H9 (cell line): ENCODE measurements around the gene MED28. TPM values are rescaled to one million over a fixed set of nuclear protein-coding genes. Genes with fewer than 3 reads are reported as not detected.

ENCODE experiments used
- DNase-seq: peaks from one replicate; pipeline ENCODE4 v3.0.0-alpha.2; 2017
- H2AFZ ChIP-seq: one replicate; pipeline ENCODE4 v1.6.1; 2013; ENCODE audit warnings: mild to moderate bottlenecking, low read length, control low read depth, moderate library complexity
- H2AK5ac ChIP-seq: 2 replicates; pipeline ENCODE4 v1.6.1; 2013; ENCODE audit warnings: low read length, control low read depth, mixed read lengths; ENCODE audit not compliant: insufficient read length
- H2BK120ac ChIP-seq: one replicate; pipeline ENCODE4 v1.6.1; 2013; ENCODE audit warnings: low read depth, mild to moderate bottlenecking, low read length, control low read depth, inconsistent platforms; ENCODE audit not compliant: poor library complexity, severe bottlenecking
- H2BK12ac ChIP-seq: 2 replicates; pipeline ENCODE4 v1.6.1; 2013; ENCODE audit warnings: low read length, control low read depth, mixed read lengths, low read depth; ENCODE audit not compliant: insufficient read length
- H2BK15ac ChIP-seq: 2 replicates; pipeline ENCODE4 v1.6.1; 2013; ENCODE audit warnings: low read depth, low read length, control low read depth
- H2BK20ac ChIP-seq: one replicate; pipeline ENCODE4 v1.6.1; 2013; ENCODE audit warnings: low read depth, mild to moderate bottlenecking, low read length, control low read depth, inconsistent platforms; ENCODE audit not compliant: poor library complexity, severe bottlenecking
- H2BK5ac ChIP-seq: 2 replicates; pipeline ENCODE4 v1.6.1; 2013; ENCODE audit warnings: low read length, control low read depth, mixed read lengths; ENCODE audit not compliant: insufficient read length
- H3K14ac ChIP-seq: 2 replicates; pipeline ENCODE4 v1.6.1; 2013; ENCODE audit warnings: low read length, control low read depth; ENCODE audit not compliant: insufficient read depth
- H3K18ac ChIP-seq: 2 replicates; pipeline ENCODE4 v1.6.1; 2013; ENCODE audit warnings: low read depth, mild to moderate bottlenecking, mixed read lengths, low read length, control low read depth; ENCODE audit not compliant: insufficient read length
- H3K23ac ChIP-seq: 2 replicates; pipeline ENCODE4 v1.6.1; 2013; ENCODE audit warnings: low read length, control low read depth, mixed read lengths, low read depth; ENCODE audit not compliant: insufficient read length
- H3K23me2 ChIP-seq: 2 replicates; pipeline ENCODE4 v1.6.1; 2013; ENCODE audit warnings: low read depth, mild to moderate bottlenecking, mixed read lengths, low read length, control low read depth; ENCODE audit not compliant: insufficient read length, poor library complexity, severe bottlenecking
- H3K27ac ChIP-seq: 2 replicates; pipeline ENCODE4 v1.5.1; 2013; ENCODE audit warnings: low read length, control low read depth, mixed read lengths, low read depth; ENCODE audit not compliant: insufficient read length
- H3K27me3 ChIP-seq: 2 replicates; pipeline ENCODE4 v1.6.1; 2013; ENCODE audit warnings: low read length, control low read depth, inconsistent platforms; ENCODE audit not compliant: insufficient read depth
- H3K4ac ChIP-seq: 2 replicates; pipeline ENCODE4 v1.6.1; 2013; ENCODE audit warnings: low read depth, mild to moderate bottlenecking, control low read depth, inconsistent platforms, low read length, moderate library complexity
- H3K4me1 ChIP-seq: 2 replicates; pipeline ENCODE4 v1.6.1; 2013; ENCODE audit warnings: low read length, control low read depth, inconsistent platforms; ENCODE audit not compliant: insufficient read depth
- H3K4me2 ChIP-seq: 2 replicates; pipeline ENCODE4 v1.6.1; 2013; ENCODE audit warnings: low read length, control low read depth, mixed read lengths; ENCODE audit not compliant: insufficient read length, insufficient read depth
- H3K56ac ChIP-seq: 2 replicates; pipeline ENCODE4 v1.6.1; 2013; ENCODE audit warnings: low read depth, mild to moderate bottlenecking, mixed read lengths, low read length, control low read depth; ENCODE audit not compliant: insufficient read length
- H3K79me1 ChIP-seq: 2 replicates; pipeline ENCODE4 v1.6.1; 2013; ENCODE audit warnings: low read depth, mild to moderate bottlenecking, moderate library complexity, low read length, control low read depth, inconsistent platforms; ENCODE audit not compliant: insufficient read depth, poor library complexity, severe bottlenecking
- H3K79me2 ChIP-seq: 2 replicates; pipeline ENCODE4 v1.6.1; 2013; ENCODE audit warnings: low read length, control low read depth, inconsistent platforms; ENCODE audit not compliant: insufficient read depth
- H3K9ac ChIP-seq: 2 replicates; pipeline ENCODE4 v1.6.1; 2013; ENCODE audit warnings: low read length, control low read depth, mixed read lengths; ENCODE audit not compliant: insufficient read length; ENCODE audit errors: extremely low read depth
- H3K9me3 ChIP-seq: one replicate; pipeline ENCODE4 v1.6.1; 2013; ENCODE audit warnings: low read depth, low read length, inconsistent platforms; ENCODE audit not compliant: control insufficient read depth
- H3T11ph ChIP-seq: one replicate; pipeline ENCODE4 v1.6.1; 2013; ENCODE audit warnings: mild to moderate bottlenecking, low read length, control low read depth, inconsistent platforms
- H4K20me1 ChIP-seq: one replicate; pipeline ENCODE4 v1.6.1; 2013; ENCODE audit not compliant: control insufficient read depth, insufficient read length, insufficient read depth
- H4K5ac ChIP-seq: 2 replicates; pipeline ENCODE4 v1.6.1; 2013; ENCODE audit warnings: low read depth, mild to moderate bottlenecking, mixed read lengths, low read length, control low read depth; ENCODE audit not compliant: insufficient read length
- H4K8ac ChIP-seq: replicated peaks from 2 replicates; pipeline ENCODE4 v1.6.1; 2013; ENCODE audit warnings: low read length, control low read depth, mixed read lengths, low read depth; ENCODE audit not compliant: insufficient read length
- H4K91ac ChIP-seq: 2 replicates; pipeline ENCODE4 v1.6.1; 2013; ENCODE audit warnings: low read depth, mild to moderate bottlenecking, moderate library complexity, mixed read lengths, low read length, control low read depth; ENCODE audit not compliant: insufficient read length
- H3K27ac Mint-ChIP-seq, 3 experiments: 2 replicates in 2 of 3; 3 replicates in 1 of 3; pipeline ENCODE4 v1.8.0; 2020 to 2021; ENCODE audit warnings: mixed read lengths in 3 of 3, mild to moderate bottlenecking in 1 of 3, moderate library complexity in 1 of 3
- H3K27me3 Mint-ChIP-seq: 2 replicates; pipeline ENCODE4 v1.8.0; 2021; ENCODE audit warnings: low read depth, mild to moderate bottlenecking, moderate library complexity, mixed read lengths
- H3K36me3 Mint-ChIP-seq, 3 experiments: 2 replicates in 2 of 3; 3 replicates in 1 of 3; pipeline ENCODE4 v1.8.0; 2020 to 2021; ENCODE audit warnings: low read depth in 3 of 3, mixed read lengths in 3 of 3; ENCODE audit not compliant: insufficient read depth in 1 of 3
- H3K4me1 Mint-ChIP-seq, 2 experiments: 2 replicates each; pipeline ENCODE4 v1.8.0; 2020; ENCODE audit warnings: mixed read lengths in 2 of 2
- H3K4me3 Mint-ChIP-seq, 2 experiments: 2 replicates in 1 of 2; 3 replicates in 1 of 2; pipeline ENCODE4 v1.8.0; 2020 to 2021; ENCODE audit warnings: mild to moderate bottlenecking in 2 of 2, mixed read lengths in 2 of 2, moderate library complexity in 1 of 2
- H3K9me3 Mint-ChIP-seq, 2 experiments: 2 replicates in 1 of 2; 3 replicates in 1 of 2; pipeline ENCODE4 v1.8.0; 2020; ENCODE audit warnings: mild to moderate bottlenecking in 2 of 2, mixed read lengths in 2 of 2, moderate library complexity in 1 of 2
- CTCF ChIP-seq: fragments of 200-600 bp; sonication (generic); conservative IDR thresholded peaks from 3 replicates; pipeline ENCODE4 v1.8.0; 2021; ENCODE audit warnings: antibody characterized with exemption, mild to moderate bottlenecking
- WGBS: extraction: QIAGEN DNeasy Blood & Tissue Kit; methylation state at CpG from one replicate; pipeline ENCODE4 v1.1.7; 2013; ENCODE audit warnings: missing lambda C conversion rate, low lambda C conversion rate, mixed read lengths; ENCODE audit not compliant: insufficient read length; ENCODE audit errors: extremely low coverage; 5-methylcytosine and 5-hydroxymethylcytosine counted together
- total RNA-seq: library from RNA; stranded (reverse); gene quantifications from 2 replicates; pipeline ENCODE4 v1.2.1, GENCODE V29; 2021

The MED28 gene
- total RNA-seq, 1 experiment from 2014 or later = 90.4 TPM

GRCh38 chr4:17647927-17648326 lies 33.5 kb downstream of the MED28 start:
- no peak overlapping the region for H3K4me3 Mint-ChIP-seq
- H3K4me2 ChIP-seq = no peak overlapping the region
- no peak overlapping the region for H3K14ac ChIP-seq
- no peak overlapping the region for H3T11ph ChIP-seq
- no peak overlapping the region for H3K27ac ChIP-seq
- no peak overlapping the region for H2AK5ac ChIP-seq
- no peaks in the 10 kb centered on the region for H3K79me2 ChIP-seq
- no peaks in the 10 kb centered on the region for H4K20me1 ChIP-seq
- no peak overlapping the region for H4K8ac ChIP-seq
- H4K91ac ChIP-seq = no peak overlapping the region
- H3K4me1 Mint-ChIP-seq = no peaks in the 10 kb centered on the region
- no peak overlapping the region for H2BK15ac ChIP-seq
- peaks cover 12% of the 10 kb centered on the region for H3K27me3 Mint-ChIP-seq
- peaks cover 8 to 9% (median 8%) of the 10 kb centered on the region in 3 experiments; a peak in 6 of 7 replicates for H3K36me3 Mint-ChIP-seq
- no peak overlapping the region for H3K27ac Mint-ChIP-seq
- no peak overlapping the region for H2BK20ac ChIP-seq
- H3K23ac ChIP-seq = no peak overlapping the region
- H3K4ac ChIP-seq = no peak overlapping the region
- H4K5ac ChIP-seq = no peak overlapping the region
- H3K23me2 ChIP-seq = no peaks in the 10 kb centered on the region
- no peak overlapping the region for H2BK12ac ChIP-seq
- no peaks in the 10 kb centered on the region for H3K27me3 ChIP-seq
- no peak overlapping the region for H3K9ac ChIP-seq
- no peak overlapping the region for H3K56ac ChIP-seq
- peak; percentile 33; the same call in 1 of the 3 replicates for TF ChIP-seq CTCF
- no peak overlapping the region for H2BK5ac ChIP-seq
- no peak overlapping the region for H3K18ac ChIP-seq
- H2BK120ac ChIP-seq = no peak overlapping the region
- DNase-seq = no peak
- no CpG with 5 or more reads among the region's 5 CpGs for WGBS
- no peaks in the 10 kb centered on the region for H3K9me3 ChIP-seq
- H2AFZ ChIP-seq = no peak overlapping the region
- H3K4me1 ChIP-seq = no peaks in the 10 kb centered on the region
- H3K9me3 Mint-ChIP-seq = peaks cover 13% of the 10 kb centered on the region in 2 experiments; a peak in 4 of 5 replicates
- H3K79me1 ChIP-seq = no peaks in the 10 kb centered on the region
